Measurements from ENCODE around the gene QDPR. TPM values are rescaled to one million over a fixed set of nuclear protein-coding genes. Genes with fewer than 3 reads are reported as not detected.
"Not testable (repeated sequence)": the region's sequence is repeated elsewhere in the genome, so short reads cannot be mapped to it uniquely, and the experiment has no call there.

The QDPR gene
- 29.0 and 30.5 TPM in 2 replicates for total RNA-seq (2014; rRNA removed; shearing (Covaris generic))

GRCh38 chr4:17511950-17512795 is at the start of gene QDPR:
QDPR (minus strand) TSS chr4:17512090; CDS start chr4:17512054, 36 bp downstream.
- DNase-seq (ENCODE audit: low read depth): peak; percentile 83

- peak; percentile 53 for DNase-seq (ENCODE audit: low read depth)
These were observed 49.5 kb upstream of the QDPR start for GRCh38 chr4:17561195-17561909.

GRCh38 chr4:17560065-17560673 is 48.3 kb upstream of the QDPR start:
- DNase-seq (ENCODE audit: low read depth): no peak

GRCh38 chr4:17559709-17560048 is 47.8 kb upstream of the QDPR start:
- no peak for DNase-seq (ENCODE audit: low read depth)

- DNase-seq (ENCODE audit: low read depth): no peak
These were observed 47.2 kb upstream of the QDPR start for GRCh38 chr4:17558941-17559708.

- DNase-seq (ENCODE audit: low read depth): no peak
These were observed 46.0 kb upstream of the QDPR start for GRCh38 chr4:17557880-17558279.

GRCh38 chr4:17556498-17556897 is 44.6 kb upstream of the QDPR start:
- DNase-seq (ENCODE audit: low read depth): no peak

- DNase-seq (ENCODE audit: low read depth): no peak
These were observed 42.7 kb upstream of the QDPR start for GRCh38 chr4:17554568-17554967.

GRCh38 chr4:17552427-17552826 is 40.5 kb upstream of the QDPR start:
- DNase-seq (ENCODE audit: low read depth): no peak

- DNase-seq (ENCODE audit: low read depth): no peak
These were observed 38.7 kb upstream of the QDPR start for GRCh38 chr4:17550549-17550948.

- DNase-seq (ENCODE audit: low read depth): no peak
These were observed 34.8 kb upstream of the QDPR start for GRCh38 chr4:17546678-17547077.

GRCh38 chr4:17546222-17546621 is 34.3 kb upstream of the QDPR start:
- no peak for DNase-seq (ENCODE audit: low read depth)

GRCh38 chr4:17545374-17546140 is 33.7 kb upstream of the QDPR start:
- DNase-seq (ENCODE audit: low read depth): no peak

- DNase-seq (ENCODE audit: low read depth): no peak
These were observed 32.9 kb upstream of the QDPR start for GRCh38 chr4:17544831-17545234.

GRCh38 chr4:17544205-17544604 is 32.3 kb upstream of the QDPR start:
- no peak for DNase-seq (ENCODE audit: low read depth)

GRCh38 chr4:17537060-17537459 is 25.2 kb upstream of the QDPR start:
- not testable (repeated sequence) for DNase-seq (ENCODE audit: low read depth)

GRCh38 chr4:17535906-17536305 is 24.0 kb upstream of the QDPR start:
- DNase-seq (ENCODE audit: low read depth): no peak

GRCh38 chr4:17535242-17535641 is 23.4 kb upstream of the QDPR start:
- no peak for DNase-seq (ENCODE audit: low read depth)

GRCh38 chr4:17534705-17535104 is 22.8 kb upstream of the QDPR start:
- no peak for DNase-seq (ENCODE audit: low read depth)

GRCh38 chr4:17531538-17532285 is 19.8 kb upstream of the QDPR start:
- no peak for DNase-seq (ENCODE audit: low read depth)
